ENCODE results near the gene UNC5B. TPM values are rescaled to one million over a fixed set of nuclear protein-coding genes. Genes with fewer than 3 reads are reported as not detected.

UNC5B gene
- total and polyA plus RNA-seq, 2 donors (not counting 1 experiment from before 2014, with no cell fraction given) = 2.5 to 60.8 TPM

- Histone ChIP-seq H3K4me3 (replicated peaks in 1 of 4; ENCODE audit: control extremely low read depth in 1 of 4, insufficient read depth in 1 of 4, low read depth in 3 of 4, low read length in 4 of 4) (peak overlapping the region in 2 of 4 experiments; percentile 10 to 46), H2AFZ (ENCODE audit: low read length) (no peak overlapping the region), H3K27ac (ENCODE audit: insufficient read depth, low read length) (peak overlapping the region; percentile 78), H3K27me3 (ENCODE audit: control insufficient read depth, insufficient read depth, low read length) (no peaks in the 10 kb centered on the region), H3K36me3 (ENCODE audit: control insufficient read depth, insufficient read depth, low read length) (no peaks in the 10 kb centered on the region), H3K4me2 (ENCODE audit: extremely low read depth, insufficient read depth, low read length) (peak overlapping the region; percentile 18), H3K79me2 (ENCODE audit: control insufficient read depth, insufficient read depth, low read length) (no peaks in the 10 kb centered on the region), H3K9me3 (ENCODE audit: control insufficient read depth, insufficient read depth, low read depth, low read length) (no peaks in the 10 kb centered on the region), H3K4me1 (ENCODE audit: control insufficient read depth, extremely low read depth, insufficient read depth, low read length) (peaks cover 25% of the 10 kb centered on the region), H4K20me1 (ENCODE audit: control insufficient read depth, extremely low read depth, insufficient read depth, low read length) (no peaks in the 10 kb centered on the region), H3K9ac (ENCODE audit: insufficient read depth, low read length) (no peak overlapping the region)
- TF ChIP-seq CTCF (conservative IDR thresholded peaks at IDR 0.05 in 1 of 2, IDR thresholded peaks at IDR 0.05 in 1 of 2; ENCODE audit: low read depth in 1 of 2, low read length in 2 of 2) = no peak
- TF ChIP-seq EZH2 (IDR thresholded peaks at IDR 0.05; ENCODE audit: low read length, missing control alignments) = no peak
- peak in 1 of 2 donors; percentile 60 for DNase-seq (ENCODE audit: low read depth in 2 of 2)
Measured at GRCh38 chr10:71243756-71244395, 31.5 kb downstream of the UNC5B start.

- peaks cover 25% of the 10 kb centered on the region for H3K4me1 ChIP-seq (ENCODE audit: control insufficient read depth, extremely low read depth, insufficient read depth, low read length)
- peak overlapping the region; percentile 15 for H2AFZ ChIP-seq (ENCODE audit: low read length)
Measured at GRCh38 chr10:71244431-71245419, 32.4 kb downstream of the UNC5B start.

More at GRCh38 chr10:71244431-71245419, 32.4 kb downstream of the UNC5B start:
- Histone ChIP-seq H3K4me2 (ENCODE audit: extremely low read depth, insufficient read depth, low read length) (peak overlapping the region; percentile 18), H3K9ac (ENCODE audit: insufficient read depth, low read length) (no peak overlapping the region), H4K20me1 (ENCODE audit: control insufficient read depth, extremely low read depth, insufficient read depth, low read length) (no peaks in the 10 kb centered on the region), H3K27ac (ENCODE audit: insufficient read depth, low read length) (peak overlapping the region; percentile 78), H3K27me3 (ENCODE audit: control insufficient read depth, insufficient read depth, low read length) (no peaks in the 10 kb centered on the region), H3K36me3 (ENCODE audit: control insufficient read depth, insufficient read depth, low read length) (no peaks in the 10 kb centered on the region), H3K79me2 (ENCODE audit: control insufficient read depth, insufficient read depth, low read length) (no peaks in the 10 kb centered on the region), H3K4me3 (replicated peaks in 1 of 4; ENCODE audit: control extremely low read depth in 1 of 4, insufficient read depth in 1 of 4, low read depth in 3 of 4, low read length in 4 of 4) (peak overlapping the region in 2 of 4 experiments; percentile 11 to 46), H3K9me3 (ENCODE audit: control insufficient read depth, insufficient read depth, low read depth, low read length) (no peaks in the 10 kb centered on the region)
- DNase-seq (ENCODE audit: low read depth in 2 of 2) = peak; percentile 76 to 96
- TF ChIP-seq CTCF (conservative IDR thresholded peaks at IDR 0.05 in 1 of 2, IDR thresholded peaks at IDR 0.05 in 1 of 2; ENCODE audit: low read depth in 1 of 2, low read length in 2 of 2) = no peak
- no peak for TF ChIP-seq EZH2 (IDR thresholded peaks at IDR 0.05; ENCODE audit: low read length, missing control alignments)

Data from fibroblast of lung (primary cell).